CD14-positive monocyte (primary cell): ENCODE measurements around the gene KRT24. TPM values are rescaled to one million over a fixed set of nuclear protein-coding genes. Genes with fewer than 3 reads are reported as not detected.

Experiments used
- DNase-seq, 3 donors: peaks; one replicate each; pipeline ENCODE4 v3.0.0-alpha.2; 2011 to 2022
- H2AFZ ChIP-seq: 2 replicates; pipeline ENCODE4 v1.6.0; 2012; ENCODE audit warnings: mild to moderate bottlenecking, low read depth, low read length, inconsistent platforms; ENCODE audit not compliant: insufficient read depth, poor library complexity, severe bottlenecking
- H3K27ac ChIP-seq, 2 donors: 1 replicate in 1 of 2; 2 replicates in 1 of 2; pipeline ENCODE4 v1.5.1; 2012 to 2013; ENCODE audit warnings: low read length in 2 of 2, control low read depth in 1 of 2, inconsistent platforms in 1 of 2, low read depth in 1 of 2, mild to moderate bottlenecking in 1 of 2
- H3K27me3 ChIP-seq, 2 donors: one replicate each; pipeline versions ENCODE4 v1.6.0 to v1.6.1; 2011 to 2013; ENCODE audit warnings: low read length in 2 of 2; ENCODE audit not compliant: control insufficient read depth in 2 of 2, insufficient read depth in 2 of 2
- H3K36me3 ChIP-seq, 2 donors: replicated peaks in 1 of 2; 1 replicate in 1 of 2; 2 replicates in 1 of 2; pipeline versions ENCODE4 v1.5.1 to v1.6.1; 2012 to 2013; ENCODE audit warnings: low read length in 2 of 2, control low read depth in 1 of 2, inconsistent platforms in 1 of 2, mild to moderate bottlenecking in 1 of 2; ENCODE audit not compliant: insufficient read depth in 2 of 2, control insufficient read depth in 1 of 2
- H3K4me1 ChIP-seq, 2 donors: 1 replicate in 1 of 2; 2 replicates in 1 of 2; pipeline versions ENCODE4 v1.5.1 to v1.6.1; 2012 to 2013; ENCODE audit warnings: low read length in 2 of 2, control low read depth in 1 of 2, inconsistent platforms in 1 of 2, mild to moderate bottlenecking in 1 of 2, moderate library complexity in 1 of 2; ENCODE audit not compliant: insufficient read depth in 2 of 2, control insufficient read depth in 1 of 2
- H3K4me2 ChIP-seq: replicated peaks from 2 replicates; pipeline ENCODE3; 2012; ENCODE audit warnings: low read length, moderate library complexity, mild to moderate bottlenecking; ENCODE audit not compliant: poor library complexity, severe bottlenecking; ENCODE audit errors: extremely low read depth
- H3K4me3 ChIP-seq, 3 experiments: fragments of 200-600 bp in 1 of 3; sonication (generic) in 1 of 3; replicated peaks in 1 of 3; 1 replicate in 2 of 3; 2 replicates in 1 of 3; pipeline ENCODE4 v1.5.1; 2011 to 2013; ENCODE audit warnings: low read length in 3 of 3, mild to moderate bottlenecking in 3 of 3, control low read depth in 2 of 3, low read depth in 2 of 3, inconsistent platforms in 1 of 3, moderate library complexity in 1 of 3
- H3K79me2 ChIP-seq: 2 replicates; pipeline ENCODE4 v1.6.0; 2012; ENCODE audit warnings: mild to moderate bottlenecking, control low read depth, inconsistent platforms, low read length, moderate library complexity; ENCODE audit not compliant: insufficient read depth
- H3K9ac ChIP-seq: 2 replicates; pipeline ENCODE4 v1.6.0; 2017; ENCODE audit warnings: low read length, mild to moderate bottlenecking; ENCODE audit not compliant: insufficient read depth, poor library complexity, severe bottlenecking
- H3K9me3 ChIP-seq, 2 donors: replicated peaks in 1 of 2; 1 replicate in 1 of 2; 2 replicates in 1 of 2; pipeline versions ENCODE4 v1.5.1 to v1.6.1; 2012 to 2013; ENCODE audit warnings: low read length in 2 of 2, control low read depth in 1 of 2; ENCODE audit not compliant: control insufficient read depth in 1 of 2, insufficient read depth in 1 of 2
- H4K20me1 ChIP-seq: 2 replicates; pipeline ENCODE4 v1.6.0; 2012; ENCODE audit warnings: mild to moderate bottlenecking, low read length, control low read depth, moderate library complexity; ENCODE audit not compliant: insufficient read depth
- H3K27ac Mint-ChIP-seq, 7 donors: one replicate each; pipeline ENCODE4 v1.8.0; 2020; ENCODE audit warnings: mild to moderate bottlenecking in 7 of 7, mixed read lengths in 7 of 7, moderate library complexity in 6 of 7, inconsistent platforms in 2 of 7
- H3K27me3 Mint-ChIP-seq, 3 donors: one replicate each; pipeline ENCODE4 v1.8.0; 2021 to 2022; ENCODE audit warnings: low read depth in 3 of 3, mild to moderate bottlenecking in 3 of 3, mixed read lengths in 3 of 3, moderate library complexity in 3 of 3, inconsistent platforms in 1 of 3
- H3K36me3 Mint-ChIP-seq, 2 donors: one replicate each; pipeline ENCODE4 v1.8.0; 2020; ENCODE audit warnings: mixed read lengths in 2 of 2, inconsistent platforms in 1 of 2, mild to moderate bottlenecking in 1 of 2
- H3K4me1 Mint-ChIP-seq: one replicate; pipeline ENCODE4 v1.8.0; 2020; ENCODE audit warnings: mild to moderate bottlenecking, mixed read lengths
- H3K4me3 Mint-ChIP-seq, 2 donors: one replicate each; pipeline ENCODE4 v1.8.0; 2020; ENCODE audit warnings: mild to moderate bottlenecking in 2 of 2, mixed read lengths in 2 of 2, moderate library complexity in 1 of 2
- H3K9me3 Mint-ChIP-seq, 7 donors: one replicate each; pipeline ENCODE4 v1.8.0; 2020 to 2022; ENCODE audit warnings: mixed read lengths in 7 of 7, mild to moderate bottlenecking in 6 of 7, moderate library complexity in 6 of 7, inconsistent platforms in 2 of 7
- WGBS: methylation state at CpG from one replicate; pipeline ENCODE4 v1.1.5; 2013; ENCODE audit warnings: missing lambda C conversion rate; ENCODE audit not compliant: insufficient coverage; 5-methylcytosine and 5-hydroxymethylcytosine counted together
- intact Hi-C, 2 donors: fragments of 100-400 bp; cut with micrococcal nuclease; formaldehyde crosslinking; loops; one replicate each; pipeline versions ENCODE4 v1.15.0 to v1.15.1; 2023
- polyA plus RNA-seq, 3 donors: library from polyadenylated mRNA; depleted of rRNA in 1 of 3; unstranded in 2 of 3; stranded (reverse) in 1 of 3; fragments of 300-500 nt in 2 of 3; fragments of >200 nt in 1 of 3; fragmentation: Illumina TruSeq in 2 of 3; gene quantifications; 1 replicate in 2 of 3; 2 replicates in 1 of 3; pipeline ENCODE4 v1.2.3, GENCODE V29; 2012 to 2021
- TF ChIP-seq, protein P1 (sequence below): fragments of 200-600 bp; IDR thresholded peaks from one replicate; pipeline ENCODE4 v1.8.0; 2022; ENCODE audit warnings: antibody characterized with exemption, mild to moderate bottlenecking

KRT24 gene
- polyA plus RNA-seq, 3 donors = not detected

DNA sequence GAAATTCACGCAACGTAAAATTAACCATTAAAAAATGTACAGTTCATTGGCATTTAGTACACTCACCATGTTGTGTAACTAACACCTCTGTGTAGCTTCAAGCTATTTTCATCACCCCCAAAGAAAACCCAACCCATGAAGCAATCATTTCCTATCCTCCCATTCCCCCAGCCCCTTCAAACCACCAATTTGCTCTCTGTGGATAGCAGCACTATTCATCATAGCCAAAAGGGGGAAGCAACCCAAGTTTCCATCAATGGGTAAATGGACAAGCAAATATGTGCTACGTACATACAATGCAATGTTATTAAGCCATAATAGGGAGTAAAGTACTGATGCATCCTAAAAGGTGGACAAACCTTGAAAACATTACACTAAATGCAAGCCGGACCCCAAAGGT is 27.6 kb downstream of the KRT24 start:
- H3K27me3 ChIP-seq = peaks cover 42 to 59% of the 10 kb centered on the region in 2 donors
- no peak overlapping the region for H3K4me3 ChIP-seq
- TF ChIP-seq, protein P1, sequence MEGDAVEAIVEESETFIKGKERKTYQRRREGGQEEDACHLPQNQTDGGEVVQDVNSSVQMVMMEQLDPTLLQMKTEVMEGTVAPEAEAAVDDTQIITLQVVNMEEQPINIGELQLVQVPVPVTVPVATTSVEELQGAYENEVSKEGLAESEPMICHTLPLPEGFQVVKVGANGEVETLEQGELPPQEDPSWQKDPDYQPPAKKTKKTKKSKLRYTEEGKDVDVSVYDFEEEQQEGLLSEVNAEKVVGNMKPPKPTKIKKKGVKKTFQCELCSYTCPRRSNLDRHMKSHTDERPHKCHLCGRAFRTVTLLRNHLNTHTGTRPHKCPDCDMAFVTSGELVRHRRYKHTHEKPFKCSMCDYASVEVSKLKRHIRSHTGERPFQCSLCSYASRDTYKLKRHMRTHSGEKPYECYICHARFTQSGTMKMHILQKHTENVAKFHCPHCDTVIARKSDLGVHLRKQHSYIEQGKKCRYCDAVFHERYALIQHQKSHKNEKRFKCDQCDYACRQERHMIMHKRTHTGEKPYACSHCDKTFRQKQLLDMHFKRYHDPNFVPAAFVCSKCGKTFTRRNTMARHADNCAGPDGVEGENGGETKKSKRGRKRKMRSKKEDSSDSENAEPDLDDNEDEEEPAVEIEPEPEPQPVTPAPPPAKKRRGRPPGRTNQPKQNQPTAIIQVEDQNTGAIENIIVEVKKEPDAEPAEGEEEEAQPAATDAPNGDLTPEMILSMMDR = no peak
- H3K27ac ChIP-seq = no peak overlapping the region
- intact Hi-C loops = no loop called here
- H3K79me2 ChIP-seq = no peaks in the 10 kb centered on the region
- no peak for DNase-seq
- H3K9me3 Mint-ChIP-seq = peaks cover 0 to 3% (median 0%) of the 10 kb centered on the region in 7 donors
- H3K4me2 ChIP-seq = no peak overlapping the region
- H3K36me3 ChIP-seq = no peaks in the 10 kb centered on the region
- peaks cover 5% of the 10 kb centered on the region in 2 donors for H3K4me1 ChIP-seq
- no peak overlapping the region for H3K27ac Mint-ChIP-seq
- no peaks in the 10 kb centered on the region for H4K20me1 ChIP-seq
- 40% methylated on average over 1 of the region's 4 CpGs for WGBS
- H3K27me3 Mint-ChIP-seq = peaks cover 25 to 50% (median 34%) of the 10 kb centered on the region in 3 donors
- no peak overlapping the region for H2AFZ ChIP-seq
- H3K9ac ChIP-seq = no peak overlapping the region
- no peaks in the 10 kb centered on the region for H3K36me3 Mint-ChIP-seq
- H3K4me1 Mint-ChIP-seq = peaks cover 7% of the 10 kb centered on the region
- H3K9me3 ChIP-seq = no peaks in the 10 kb centered on the region
- no peak overlapping the region for H3K4me3 Mint-ChIP-seq

DNA sequence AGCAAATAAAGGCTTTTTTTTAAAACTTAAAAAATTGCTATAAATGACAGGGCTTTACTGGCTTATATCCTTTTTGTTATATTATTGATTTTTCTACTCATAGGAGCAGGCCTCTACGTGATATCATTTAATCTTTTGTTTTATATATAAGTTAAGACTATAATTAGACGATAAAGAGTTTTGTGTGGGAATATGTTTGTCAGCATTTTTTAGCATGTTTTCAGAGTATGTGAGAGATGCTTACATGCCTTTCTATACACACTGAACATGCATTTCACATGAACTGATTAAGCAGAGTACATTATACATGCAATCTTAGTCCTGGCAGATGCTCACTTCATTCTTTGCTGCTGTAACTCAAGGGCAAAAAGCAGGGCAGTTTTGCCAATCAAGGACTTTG is 30.9 kb downstream of the KRT24 start:
- Mint-ChIP-seq H3K36me3 (no peaks in the 10 kb centered on the region), H3K27me3 (peaks cover 27 to 48% (median 33%) of the 10 kb centered on the region in 3 donors), H3K9me3 (peaks cover 0 to 3% (median 0%) of the 10 kb centered on the region in 7 donors), H3K4me1 (peaks cover 7% of the 10 kb centered on the region), H3K27ac (no peak overlapping the region), H3K4me3 (no peak overlapping the region)
- intact Hi-C loops = no loop called here
- DNase-seq = no peak
- Histone ChIP-seq H3K4me3 (no peak overlapping the region), H3K4me1 (peaks cover 5% of the 10 kb centered on the region in 2 donors), H3K9ac (no peak overlapping the region), H3K4me2 (no peak overlapping the region), H3K79me2 (no peaks in the 10 kb centered on the region), H3K27me3 (peaks cover 35 to 40% of the 10 kb centered on the region in 2 donors), H2AFZ (no peak overlapping the region), H3K9me3 (no peaks in the 10 kb centered on the region), H4K20me1 (no peaks in the 10 kb centered on the region), H3K36me3 (no peaks in the 10 kb centered on the region), H3K27ac (no peak overlapping the region)
- TF ChIP-seq, protein P1 = no peak
- no CpG with 5 or more reads among the region's 2 CpGs for WGBS
